ENCODE data around the gene TPM4. TPM values are rescaled to one million over a fixed set of nuclear protein-coding genes. Genes with fewer than 3 reads are reported as not detected.

Gene TPM4
- total and polyA plus RNA-seq, 2 of the 8 experiments (the other 6 are each of a cell fraction or from before 2014, with no cell fraction given), result 160 to 359 TPM

GRCh38 chr19:16087940-16088339 lies 11.6 kb downstream of the TPM4 start:
- Histone ChIP-seq H3K23ac (ENCODE audit: insufficient read length) (no peak overlapping the region), H3K14ac (ENCODE audit: insufficient read length) (no peak overlapping the region), H2BK5ac (ENCODE audit: low read depth, low read length) (no peak overlapping the region), H2BK12ac (ENCODE audit: low read depth, low read length) (no peak overlapping the region), H4K91ac (replicated peaks; ENCODE audit: insufficient read length, low read length) (no peak overlapping the region), H3K18ac (ENCODE audit: extremely low read depth, low read length) (no peak overlapping the region), H2BK120ac (replicated peaks; ENCODE audit: low read depth, low read length) (no peak overlapping the region), H3K56ac (replicated peaks; ENCODE audit: insufficient read length, low read depth, low read length) (no peak overlapping the region), H2BK15ac (ENCODE audit: low read length) (no peak overlapping the region), H3K4me3 (ENCODE audit: extremely low read depth in 1 of 4, insufficient read depth in 2 of 4, low read depth in 3 of 4, low read length in 4 of 4) (no peak overlapping the region), H3K9me3 (ENCODE audit: insufficient read depth in 2 of 2, low read depth in 1 of 2, low read length in 1 of 2) (no peaks in the 10 kb centered on the region), H3K79me2 (ENCODE audit: control insufficient read depth in 1 of 2, insufficient read depth in 2 of 2, low read length in 2 of 2) (peaks cover 0 to 13% of the 10 kb centered on the region in 2 experiments; a peak in 2 of 4 replicates), H2AFZ (ENCODE audit: low read length) (no peak overlapping the region), H3K27ac (ENCODE audit: low read depth, low read length) (no peak overlapping the region), H3K4me1 (replicated peaks in 1 of 4; ENCODE audit: control insufficient read depth in 3 of 4, insufficient read depth in 4 of 4, low read length in 3 of 4) (no peaks in the 10 kb centered on the region), H4K5ac (ENCODE audit: insufficient read length, low read depth, low read length) (no peak overlapping the region), H3K4me2 (ENCODE audit: insufficient read depth in 1 of 2, low read depth in 2 of 2, low read length in 2 of 2) (no peak overlapping the region), H4K8ac (ENCODE audit: extremely low read depth, insufficient read depth, low read length) (peak overlapping the region; percentile 29; the same call in 1 of the 2 replicates), H3K27me3 (replicated peaks in 1 of 4; ENCODE audit: control insufficient read depth in 3 of 4, extremely low read depth in 1 of 4, insufficient read depth in 3 of 4, low read length in 3 of 4) (no peaks in the 10 kb centered on the region), H3K23me2 (ENCODE audit: low read depth, low read length) (no peaks in the 10 kb centered on the region), H2BK20ac (ENCODE audit: low read length) (no peak overlapping the region), H3K9ac (replicated peaks in 1 of 4; ENCODE audit: extremely low read depth in 1 of 4, low read depth in 3 of 4, low read length in 3 of 4) (no peak overlapping the region), H4K20me1 (replicated peaks in 1 of 2; ENCODE audit: control insufficient read depth in 1 of 2, insufficient read depth in 2 of 2, low read length in 2 of 2) (peaks cover 0 to 13% of the 10 kb centered on the region in 2 experiments), H3K36me3 (ENCODE audit: control insufficient read depth in 2 of 4, insufficient read depth in 4 of 4, low read length in 3 of 4) (peaks cover 52 to 99% (median 85%) of the 10 kb centered on the region in 4 experiments), H2AK5ac (ENCODE audit: low read depth, low read length) (no peak overlapping the region), H3K4ac (replicated peaks; ENCODE audit: insufficient read length, low read depth, low read length) (no peak overlapping the region), H3K79me1 (ENCODE audit: low read depth, low read length) (peaks cover 4% of the 10 kb centered on the region)
- FAIRE-seq (no peak), DNase-seq (ENCODE audit: low read depth in 1 of 2, low spot score in 2 of 2) (no peak)
- ChIA-PET POLR2A (ENCODE audit: partially characterized antibody) (interaction anchor here (22.4 to 37.0 kb wide), 2 partner anchors 7 to 11 kb away, joined by 582 read pairs; partner anchors contain the start of genes RAB8A and TPM4), CTCF (ENCODE audit: partially characterized antibody) (interaction anchor here (1.0 to 1.9 kb wide), 5 partner anchors 10 to 88 kb away, joined by 3 to 6 read pairs (median 4); partner anchors contain the start of gene RAB8A)
- WGBS, 2 experiments (ENCODE audit: extremely low coverage in 1 of 2, insufficient coverage in 1 of 2, insufficient read length in 1 of 2, insufficient replicate concordance in 2 of 2, low coverage in 1 of 2, low lambda C conversion rate in 2 of 2, missing lambda C conversion rate in 1 of 2), result 98% methylated on average over 10 of the region's 12 CpGs; no CpG with 5 or more reads in 1 of the 2 experiments
- TF ChIP-seq CBX8 (IDR thresholded peaks at IDR 0.05; ENCODE audit: borderline replicate concordance, low read depth, low read length), result no peak
- TF ChIP-seq EGR1 (IDR thresholded peaks at IDR 0.05; ENCODE audit: borderline replicate concordance, low read depth, low read length), result no peak
- no peak for TF ChIP-seq SP1 (IDR thresholded peaks at IDR 0.05; ENCODE audit: low read depth, low read length)
- TF ChIP-seq RNF2 (IDR thresholded peaks at IDR 0.05; ENCODE audit: borderline replicate concordance, low read depth, low read length, missing control alignments, poor library complexity, severe bottlenecking), result no peak
- peak in 1 of 2 experiments; percentile 75; a peak in 1 of 3 replicates for TF ChIP-seq POLR2A (IDR thresholded peaks at IDR 0.05; ENCODE audit: control extremely low read depth in 1 of 2, low read depth in 2 of 2, low read length in 2 of 2)
- TF ChIP-seq NRF1 (IDR thresholded peaks at IDR 0.05; ENCODE audit: low read depth, low read length), result no peak
- no peak for TF ChIP-seq EP300 (IDR thresholded peaks at IDR 0.05; ENCODE audit: borderline replicate concordance in 1 of 2, low read depth in 2 of 2, low read length in 2 of 2)
